IMR-90 (cell line): ENCODE measurements around the gene PALLD. TPM values are rescaled to one million over a fixed set of nuclear protein-coding genes. Genes with fewer than 3 reads are reported as not detected.

Experiments used
- ATAC-seq: fragments of 200-7000 bp; cut with Tn5 transposase; 2 replicates; pipeline ENCODE4 v1.9.1; 2020; ENCODE audit warnings: low read depth, mild to moderate bottlenecking, moderate library complexity
- BruUV-seq: library from RNA; stranded (reverse); fragments of 400-500 nt; replicated peaks from 2 replicates; lab custom pipeline; 2021; lab: Mats Ljungman, UMichigan
- CTCF ChIA-PET: fragments of 300-600 bp; formaldehyde crosslinking; extraction: SDS; loops from one replicate; lab custom pipeline; 2021; ENCODE audit warnings: antibody characterized with exemption; lab: Yijun Ruan, JAX
- POLR2A ChIA-PET: fragments of 300-600 bp; sonication (Branson Sonifier 250); formaldehyde crosslinking; loops from one replicate; lab custom pipeline; 2022; ENCODE audit warnings: antibody characterized with exemption; ENCODE audit not compliant: unreplicated experiment; lab: Charles Lee
- DNase-seq: peaks from one replicate; pipeline ENCODE4 v3.0.0; 2013
- H2AFZ ChIP-seq: replicated peaks from 2 replicates; pipeline ENCODE3; 2013; ENCODE audit warnings: low read length, mild to moderate bottlenecking; ENCODE audit not compliant: poor library complexity
- H2AK5ac ChIP-seq: 2 replicates; pipeline ENCODE4 v1.6.1; 2013; ENCODE audit warnings: low read depth, low read length, inconsistent platforms
- H2AK9ac ChIP-seq: replicated peaks from 2 replicates; pipeline ENCODE3; 2013; ENCODE audit warnings: mild to moderate bottlenecking, low read depth, low read length, moderate library complexity; ENCODE audit not compliant: poor library complexity
- H2BK120ac ChIP-seq: 2 replicates; pipeline ENCODE4 v1.6.1; 2013; ENCODE audit warnings: low read depth, low read length, inconsistent platforms
- H2BK15ac ChIP-seq: 3 replicates; pipeline ENCODE4 v1.6.1; 2013; ENCODE audit warnings: low read depth, low read length, inconsistent platforms
- H2BK20ac ChIP-seq: 2 replicates; pipeline ENCODE4 v1.6.1; 2013; ENCODE audit warnings: low read depth, mild to moderate bottlenecking, inconsistent platforms, low read length, moderate library complexity
- H2BK5ac ChIP-seq: 2 replicates; pipeline ENCODE4 v1.6.1; 2013; ENCODE audit warnings: mild to moderate bottlenecking, low read depth, low read length, inconsistent platforms; ENCODE audit not compliant: poor library complexity, severe bottlenecking
- H3K14ac ChIP-seq: replicated peaks from 2 replicates; pipeline ENCODE4 v1.6.1; 2013; ENCODE audit warnings: low read depth, low read length, inconsistent platforms
- H3K18ac ChIP-seq: 2 replicates; pipeline ENCODE4 v1.6.1; 2013; ENCODE audit warnings: low read depth, low read length, control low read depth
- H3K23ac ChIP-seq: 2 replicates; pipeline ENCODE4 v1.6.1; 2013; ENCODE audit warnings: low read depth, low read length, inconsistent platforms
- H3K27ac ChIP-seq: 2 replicates; pipeline ENCODE4 v1.5.1; 2013; ENCODE audit warnings: mild to moderate bottlenecking, control low read depth, low read length; ENCODE audit not compliant: insufficient read depth
- H3K27me3 ChIP-seq: 2 replicates; pipeline ENCODE4 v1.6.1; 2013; ENCODE audit warnings: low read length; ENCODE audit not compliant: control insufficient read depth, insufficient read depth
- H3K36me3 ChIP-seq: 2 replicates; pipeline ENCODE4 v1.6.1; 2013; ENCODE audit warnings: low read length, mixed read lengths; ENCODE audit not compliant: control insufficient read depth, insufficient read depth
- H3K4ac ChIP-seq: 2 replicates; pipeline ENCODE4 v1.6.1; 2013; ENCODE audit warnings: low read depth, low read length, inconsistent platforms
- H3K4me1 ChIP-seq: 2 replicates; pipeline ENCODE4 v1.6.1; 2013; ENCODE audit warnings: low read length, mixed read lengths; ENCODE audit not compliant: control insufficient read depth, insufficient read depth
- H3K4me2 ChIP-seq: 2 replicates; pipeline ENCODE4 v1.6.1; 2013; ENCODE audit warnings: low read depth, mild to moderate bottlenecking, control low read depth, low read length, moderate library complexity
- H3K4me3 ChIP-seq: 2 replicates; pipeline ENCODE4 v1.5.1; 2013; ENCODE audit warnings: low read depth, mild to moderate bottlenecking, control low read depth, low read length, moderate library complexity; ENCODE audit not compliant: insufficient read depth
- H3K56ac ChIP-seq: 2 replicates; pipeline ENCODE4 v1.6.1; 2013; ENCODE audit warnings: low read length, inconsistent platforms; ENCODE audit not compliant: insufficient read depth; ENCODE audit errors: extremely low read depth
- H3K79me1 ChIP-seq, 2 experiments: 2 replicates each; pipeline ENCODE4 v1.6.1; 2013; ENCODE audit warnings: low read length in 2 of 2, inconsistent platforms in 1 of 2, low read depth in 1 of 2
- H3K9ac ChIP-seq: 2 replicates; pipeline ENCODE4 v1.6.1; 2013; ENCODE audit warnings: low read depth, low read length, control low read depth
- H3K9me1 ChIP-seq: 2 replicates; pipeline ENCODE4 v1.6.1; 2013; ENCODE audit warnings: low read length, inconsistent platforms; ENCODE audit not compliant: insufficient read depth
- H3K9me3 ChIP-seq: 2 replicates; pipeline ENCODE4 v1.6.1; 2013; ENCODE audit warnings: low read length; ENCODE audit not compliant: control insufficient read depth, insufficient read depth
- H4K20me1 ChIP-seq: 2 replicates; pipeline ENCODE4 v1.6.1; 2013; ENCODE audit warnings: low read length, inconsistent platforms; ENCODE audit not compliant: insufficient read depth
- H4K5ac ChIP-seq: 2 replicates; pipeline ENCODE4 v1.6.1; 2013; ENCODE audit warnings: mild to moderate bottlenecking, low read depth, low read length, control low read depth
- H4K8ac ChIP-seq, 2 experiments: 2 replicates each; pipeline ENCODE4 v1.6.1; 2013; ENCODE audit warnings: low read depth in 2 of 2, low read length in 2 of 2, control low read depth in 1 of 2, inconsistent platforms in 1 of 2
- H4K91ac ChIP-seq: 2 replicates; pipeline ENCODE4 v1.6.1; 2013; ENCODE audit warnings: low read depth, low read length, inconsistent platforms; ENCODE audit not compliant: insufficient read depth
- BHLHE40 ChIP-seq: fragments of 150-350 bp; IDR thresholded peaks from 2 replicates; pipeline ENCODE4 v1.6.1; 2016; ENCODE audit warnings: mild to moderate bottlenecking, low read depth, low read length
- CEBPB ChIP-seq: IDR thresholded peaks from 2 replicates; pipeline ENCODE4 v1.6.1; 2012; ENCODE audit warnings: low read depth, low read length, improper control_type of control experiment
- CHD1 ChIP-seq: IDR thresholded peaks from 2 replicates; pipeline ENCODE4 v1.6.1; 2012; ENCODE audit warnings: low read depth, low read length, improper control_type of control experiment
- CTCF ChIP-seq: conservative IDR thresholded peaks from 2 replicates; pipeline ENCODE4 v1.5.1; 2012; ENCODE audit warnings: mild to moderate bottlenecking, low read depth, low read length, improper control_type of control experiment
- ELK1 ChIP-seq: fragments of 150-350 bp; IDR thresholded peaks from 2 replicates; pipeline ENCODE4 v1.6.1; 2016; ENCODE audit warnings: low read depth, mild to moderate bottlenecking, low read length, moderate library complexity, borderline replicate concordance
- FOS ChIP-seq: fragments of 150-350 bp; IDR thresholded peaks from 2 replicates; pipeline ENCODE4 v1.6.1; 2016; ENCODE audit warnings: low read depth, low read length
- MAFK ChIP-seq: IDR thresholded peaks from 2 replicates; pipeline ENCODE4 v1.6.1; 2012; ENCODE audit warnings: low read depth, low read length, improper control_type of control experiment
- MAZ ChIP-seq: IDR thresholded peaks from 2 replicates; pipeline ENCODE4 v1.6.1; 2012; ENCODE audit warnings: low read depth, mild to moderate bottlenecking, low read length, improper control_type of control experiment, moderate library complexity, borderline replicate concordance
- MXI1 ChIP-seq: IDR thresholded peaks from 2 replicates; pipeline ENCODE4 v1.6.1; 2012; ENCODE audit warnings: low read depth, mild to moderate bottlenecking, low read length, moderate library complexity, borderline replicate concordance
- NFE2L2 ChIP-seq: fragments of 150-350 bp; IDR thresholded peaks from 2 replicates; pipeline ENCODE4 v1.6.1; 2016; ENCODE audit warnings: low read depth, mild to moderate bottlenecking, low read length
- POLR2A ChIP-seq: IDR thresholded peaks from 2 replicates; pipeline ENCODE4 v1.6.1; 2012; ENCODE audit warnings: mild to moderate bottlenecking, low read depth, low read length
- RAD21 ChIP-seq: IDR thresholded peaks from 2 replicates; pipeline ENCODE4 v1.6.1; 2012; ENCODE audit warnings: low read length, improper control_type of control experiment
- RCOR1 ChIP-seq: IDR thresholded peaks from 2 replicates; pipeline ENCODE4 v1.6.1; 2012; ENCODE audit warnings: mild to moderate bottlenecking, low read length, improper control_type of control experiment; ENCODE audit not compliant: insufficient replicate concordance
- RFX5 ChIP-seq: IDR thresholded peaks from 2 replicates; pipeline ENCODE4 v1.8.0; 2012; ENCODE audit warnings: low read depth, mild to moderate bottlenecking, low read length, moderate library complexity
- SMC3 ChIP-seq: fragments of 150-350 bp; IDR thresholded peaks from 2 replicates; pipeline ENCODE4 v1.6.1; 2016; ENCODE audit warnings: low read depth, mild to moderate bottlenecking, antibody characterized with exemption, low read length, moderate library complexity
- USF2 ChIP-seq: fragments of 150-350 bp; IDR thresholded peaks from 2 replicates; pipeline ENCODE4 v1.6.1; 2017; ENCODE audit warnings: mild to moderate bottlenecking, antibody characterized with exemption, low read length, low read depth
- WGBS, 2 experiments: methylation state at CpG; one replicate each; pipeline versions ENCODE4 v1.1.5 to v1.1.7; 2013; ENCODE audit warnings: missing lambda C conversion rate in 2 of 2; ENCODE audit not compliant: insufficient read length in 1 of 2; ENCODE audit errors: extremely low coverage in 2 of 2; 5-methylcytosine and 5-hydroxymethylcytosine counted together
- dilution Hi-C: fragments of 300-500 bp; cut with HindIII; formaldehyde crosslinking; loops from one replicate; pipeline ENCODE4 v1.14.3; 2018; ENCODE audit warnings: low sequenced_read_pairs; ENCODE audit not compliant: unreplicated experiment
- in situ Hi-C: fragments of 300-500 bp; cut with MboI; formaldehyde crosslinking; loops from 3 replicates; pipeline ENCODE4 v1.14.3; 2019; ENCODE audit warnings: low sequenced_read_pairs, inconsistent platforms, mixed read lengths
- intact Hi-C: fragments of 100-400 bp; cut with micrococcal nuclease; formaldehyde crosslinking; loops from 2 replicates; pipeline ENCODE4 v1.10.0; 2022
- polyA plus RNA-seq, 3 experiments: library from polyadenylated mRNA; depleted of rRNA; stranded (reverse); fragments of >200 nt; gene quantifications; 2 replicates each; pipeline ENCODE4 v1.2.3, GENCODE V29; 2012; ENCODE audit warnings: low replicate concordance in 1 of 3
- total RNA-seq: library from RNA; depleted of rRNA; stranded (reverse); fragments of >200 nt; gene quantifications from 2 replicates; pipeline ENCODE4 v1.2.3, GENCODE V29; 2012

Gene PALLD
- total and polyA plus RNA-seq, 2 of the 4 experiments (the other 2 are of a cell fraction), result 91.0 to 91.9 TPM

GRCh38 chr4:168688584-168688983, 191.7 kb downstream of the PALLD start:
- no peak overlapping the region for H3K18ac ChIP-seq
- in situ Hi-C loops (loop anchor here (25.0 kb wide), 1 partner anchor 501 kb away; no protein-coding TSS in a partner anchor), intact Hi-C loops (no loop called here), dilution Hi-C loops (no loop called here)
- H2AK9ac ChIP-seq, result no peak overlapping the region
- no peak overlapping the region for H4K91ac ChIP-seq
- no peak overlapping the region for H3K23ac ChIP-seq
- DNase-seq, result no peak
- H2BK20ac ChIP-seq, result no peak overlapping the region
- no peak overlapping the region for H3K4me2 ChIP-seq
- H3K4me1 ChIP-seq, result peaks cover 5% of the 10 kb centered on the region
- no peak overlapping the region for H3K56ac ChIP-seq
- no peaks in the 10 kb centered on the region; the same call in 1 of the 2 replicates for H3K36me3 ChIP-seq
- H3K4me3 ChIP-seq, result no peak overlapping the region
- H3K27me3 ChIP-seq, result no peaks in the 10 kb centered on the region
- H3K9me1 ChIP-seq, result no peaks in the 10 kb centered on the region
- TF ChIP-seq CEBPB (no peak), ELK1 (no peak), RAD21 (no peak), MAFK (no peak), SMC3 (no peak), RCOR1 (no peak), NFE2L2 (no peak), BHLHE40 (no peak), FOS (no peak), RFX5 (no peak), POLR2A (no peak), MXI1 (no peak), MAZ (no peak), CTCF (no peak), USF2 (no peak), CHD1 (no peak)
- no peak overlapping the region for H3K4ac ChIP-seq
- H3K79me1 ChIP-seq, result no peaks in the 10 kb centered on the region
- H3K9ac ChIP-seq, result no peak overlapping the region
- ChIA-PET CTCF (interaction anchor here (1.0 kb wide), 1 partner anchor 103 kb away, joined by 4 read pairs; no protein-coding TSS in a partner anchor), POLR2A (no interaction called here)
- H2BK5ac ChIP-seq, result no peak overlapping the region
- H2AK5ac ChIP-seq, result no peak overlapping the region
- BruUV-seq, result no TSS peak
- H2BK120ac ChIP-seq, result no peak overlapping the region
- H2BK15ac ChIP-seq, result no peak overlapping the region
- no peak overlapping the region for H2AFZ ChIP-seq
- no peak overlapping the region for H4K8ac ChIP-seq
- H3K9me3 ChIP-seq, result no peaks in the 10 kb centered on the region
- no peak for ATAC-seq
- no peak overlapping the region for H3K27ac ChIP-seq
- no peak overlapping the region for H3K14ac ChIP-seq
- no peak overlapping the region for H4K5ac ChIP-seq
- no CpG with 5 or more reads among the region's 3 CpGs for WGBS, 2 experiments
- no peaks in the 10 kb centered on the region for H4K20me1 ChIP-seq
